C4-2B (cell line): Measurements from ENCODE around the gene RALGPS2.

Source experiments
- CTCF ChIP-seq: fragments of 450-650 bp; conservative IDR thresholded peaks from 2 replicates; pipeline ENCODE4 v1.5.1; 2017; ENCODE audit warnings: mild to moderate bottlenecking
- ZFX ChIP-seq: fragments of 450-650 bp; IDR thresholded peaks from 2 replicates; pipeline ENCODE4 v1.6.1; 2017

DNA sequence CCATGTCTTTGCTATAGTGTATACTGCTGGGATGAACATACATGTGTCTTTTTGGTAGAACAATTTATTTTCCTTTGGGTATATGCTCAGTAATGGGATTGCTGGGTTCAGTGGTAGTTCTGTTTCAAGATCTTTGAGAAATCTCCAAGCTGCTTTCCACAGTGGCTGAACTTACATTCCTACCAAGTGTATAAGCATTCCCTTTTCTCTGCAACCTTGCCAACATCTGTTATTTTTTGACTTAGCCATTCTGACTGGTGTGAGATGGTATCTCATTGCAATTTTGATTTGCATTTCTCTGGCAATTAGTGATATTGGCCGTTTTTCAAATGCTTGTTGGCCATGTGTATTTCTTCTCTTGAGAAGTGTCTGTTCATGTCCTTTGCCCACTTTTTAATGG lies 183.3 kb downstream of the RALGPS2 start:
- TF ChIP-seq CTCF (no peak), ZFX (no peak)
